Progenitor cell of endocrine pancreas (in vitro differentiated cells): ENCODE measurements around the gene GPC3. TPM values are rescaled to one million over a fixed set of nuclear protein-coding genes. Genes with fewer than 3 reads are reported as not detected.

ENCODE experiments used
- DNase-seq: peaks from one replicate; pipeline ENCODE4 v3.0.0; 2021; ENCODE audit warnings: low spot score; ENCODE audit not compliant: unreplicated experiment
- H3K27ac Mint-ChIP-seq: 2 replicates; pipeline ENCODE4 v1.8.0; 2021; ENCODE audit warnings: mild to moderate bottlenecking, moderate library complexity, mixed read lengths
- H3K27me3 Mint-ChIP-seq: 2 replicates; pipeline ENCODE4 v1.8.0; 2021; ENCODE audit warnings: mixed read lengths
- H3K36me3 Mint-ChIP-seq: 2 replicates; pipeline ENCODE4 v1.8.0; 2022; ENCODE audit warnings: mixed read lengths; ENCODE audit not compliant: insufficient read depth
- H3K4me1 Mint-ChIP-seq: 2 replicates; pipeline ENCODE4 v1.8.0; 2021; ENCODE audit warnings: low read depth, mixed read lengths
- H3K4me3 Mint-ChIP-seq: 2 replicates; pipeline ENCODE4 v1.8.0; 2021; ENCODE audit warnings: low read depth, mild to moderate bottlenecking, moderate library complexity, mixed read lengths
- H3K9me3 Mint-ChIP-seq: 2 replicates; pipeline ENCODE4 v1.8.0; 2021; ENCODE audit warnings: low read depth, mixed read lengths
- CTCF ChIP-seq: fragments of 200-600 bp; sonication (generic); IDR thresholded peaks from one replicate; pipeline ENCODE4 v1.5.0; 2021; ENCODE audit warnings: antibody characterized with exemption, mild to moderate bottlenecking; ENCODE audit not compliant: unreplicated experiment
- total RNA-seq: library from RNA; stranded (reverse); gene quantifications from 2 replicates; pipeline ENCODE4 v1.2.1, GENCODE V29; 2021

Gene GPC3
- total RNA-seq, 1 donor from 2014 or later, result 197 TPM

- no peak for DNase-seq
- Mint-ChIP-seq H3K9me3 (no peaks in the 10 kb centered on the region), H3K4me1 (peaks cover 27% of the 10 kb centered on the region), H3K36me3 (no peaks in the 10 kb centered on the region), H3K4me3 (no peak overlapping the region), H3K27ac (no peak overlapping the region), H3K27me3 (no peaks in the 10 kb centered on the region)
- TF ChIP-seq CTCF, result no peak
Observed at GRCh38 chrX:133909888-133910287, 75.5 kb downstream of the GPC3 start.

- no peak overlapping the region for H3K27ac Mint-ChIP-seq
Observed at GRCh38 chrX:133908223-133908955, 77.0 kb downstream of the GPC3 start.

GRCh38 chrX:133907606-133908005, 77.8 kb downstream of the GPC3 start:
- Mint-ChIP-seq H3K27me3 (no peaks in the 10 kb centered on the region), H3K36me3 (no peaks in the 10 kb centered on the region), H3K9me3 (no peaks in the 10 kb centered on the region), H3K27ac (no peak overlapping the region), H3K4me3 (no peak overlapping the region), H3K4me1 (peaks cover 15% of the 10 kb centered on the region)
- no peak for TF ChIP-seq CTCF
- DNase-seq, result no peak

More at GRCh38 chrX:133908223-133908955, 77.0 kb downstream of the GPC3 start:
- H3K9me3 Mint-ChIP-seq, result no peaks in the 10 kb centered on the region
- no peaks in the 10 kb centered on the region for H3K36me3 Mint-ChIP-seq
- no peak for TF ChIP-seq CTCF
- no peak overlapping the region for H3K4me3 Mint-ChIP-seq
- DNase-seq, result no peak
- no peaks in the 10 kb centered on the region for H3K27me3 Mint-ChIP-seq
- H3K4me1 Mint-ChIP-seq, result peaks cover 22% of the 10 kb centered on the region

DNA sequence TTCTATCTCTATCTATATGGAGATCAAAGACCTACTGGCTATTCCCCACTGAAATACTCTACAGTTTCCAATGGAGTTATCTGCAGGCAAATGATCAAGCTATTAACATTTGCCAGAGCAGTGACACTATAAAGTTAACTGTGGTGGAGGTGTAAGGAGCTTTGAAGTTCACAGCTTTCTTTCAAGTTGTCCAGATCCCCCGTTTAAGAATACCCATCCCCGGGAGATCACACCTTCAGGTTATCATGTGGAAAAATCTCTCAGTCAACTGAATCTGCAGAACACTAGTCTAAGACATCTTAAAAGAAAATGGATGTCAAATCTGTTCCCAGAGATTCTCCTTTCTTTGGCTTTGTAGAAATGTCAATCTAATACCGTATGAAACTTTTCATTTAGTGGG, 80.1 kb downstream of the GPC3 start:
- peaks cover 11% of the 10 kb centered on the region for H3K4me1 Mint-ChIP-seq
- no peak overlapping the region for H3K4me3 Mint-ChIP-seq
- DNase-seq, result no peak
- TF ChIP-seq CTCF, result no peak
- no peaks in the 10 kb centered on the region for H3K9me3 Mint-ChIP-seq
- no peaks in the 10 kb centered on the region for H3K36me3 Mint-ChIP-seq
- H3K27me3 Mint-ChIP-seq, result no peaks in the 10 kb centered on the region
- H3K27ac Mint-ChIP-seq, result no peak overlapping the region

DNA sequence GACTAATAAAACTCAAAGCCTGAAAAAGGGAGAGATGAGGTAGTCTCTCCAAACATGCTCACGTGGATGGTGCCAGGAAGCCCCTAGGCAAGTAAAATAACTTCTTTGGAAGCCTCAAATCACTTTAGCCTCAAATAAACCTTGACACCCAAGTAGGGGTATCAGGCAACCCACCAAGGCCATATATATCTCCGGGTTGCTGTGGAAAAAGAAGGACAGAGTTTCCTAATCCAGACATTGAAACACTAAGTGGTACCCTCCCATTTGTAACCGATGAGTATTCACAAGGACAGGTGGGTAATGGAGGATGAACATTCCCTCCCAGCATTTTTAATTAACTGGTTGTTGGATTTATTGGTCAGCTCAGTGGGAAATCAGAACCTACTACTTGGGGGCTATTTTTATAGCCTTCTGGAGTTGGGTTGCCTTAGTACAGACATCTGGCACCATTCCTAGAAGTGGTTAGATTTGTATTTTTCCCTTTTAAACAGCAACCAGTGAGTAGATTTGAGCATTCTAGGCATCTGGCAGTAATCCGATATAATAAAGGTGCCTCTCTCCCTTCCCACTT, 87.7 kb downstream of the GPC3 start:
- Mint-ChIP-seq H3K27ac (no peak overlapping the region), H3K4me1 (peaks cover 21% of the 10 kb centered on the region), H3K36me3 (no peaks in the 10 kb centered on the region), H3K4me3 (no peak overlapping the region), H3K27me3 (no peaks in the 10 kb centered on the region), H3K9me3 (no peaks in the 10 kb centered on the region)
- DNase-seq, result no peak
- no peak for TF ChIP-seq CTCF
